Activated CD8-positive, alpha-beta memory T cell treated with anti-CD3 and anti-CD28 coated beads, Interleukin-2, amount 50 U/mL, for 48 hours (primary cell): ENCODE data around the gene MMP17.
"Not testable (repeated sequence)": the region's sequence is repeated elsewhere in the genome, so short reads cannot be mapped to it uniquely, and the experiment has no call there.

Experiments
- DNase-seq: peaks from one replicate; pipeline ENCODE4 v3.0.0-alpha.2; 2020

MMP17 gene

GRCh38 chr12:131800594-131801135, 27.5 kb upstream of the MMP17 start:
- DNase-seq: no peak

DNA sequence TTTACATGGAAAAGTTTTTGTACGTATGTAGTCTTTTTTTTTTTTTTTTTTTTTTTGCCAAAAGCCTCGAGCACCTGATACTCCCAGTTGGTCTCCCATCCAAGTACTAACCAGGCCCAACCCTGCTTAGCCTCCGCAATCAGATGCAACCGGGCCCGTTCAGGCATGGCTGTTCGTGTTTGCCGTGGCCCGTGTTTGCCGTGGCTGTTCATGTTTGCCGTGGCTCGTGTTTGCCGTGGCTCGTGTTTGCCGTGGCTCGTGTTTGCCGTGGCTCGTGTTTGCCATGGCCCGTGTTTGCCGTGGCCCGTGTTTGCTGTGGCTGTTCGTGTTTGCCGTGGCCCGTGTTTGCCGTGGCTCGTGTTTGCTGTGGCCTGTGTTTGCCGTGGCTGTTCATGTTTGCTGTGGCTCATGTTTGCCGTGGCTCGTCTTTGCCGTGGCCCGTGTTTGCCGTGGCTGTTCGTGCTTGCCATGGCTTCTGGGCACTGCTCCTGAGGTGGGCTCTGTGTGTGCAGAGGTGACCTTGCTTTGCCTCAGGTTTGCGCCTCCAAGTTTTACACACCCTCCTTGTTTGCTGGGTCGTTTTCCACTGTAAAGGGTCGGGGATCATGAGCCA, 26.8 kb upstream of the MMP17 start:
- DNase-seq: no peak

- no peak for DNase-seq
These were observed 24.2 kb upstream of the MMP17 start for GRCh38 chr12:131803961-131804521.

GRCh38 chr12:131805421-131805820, 22.8 kb upstream of the MMP17 start:
- no peak for DNase-seq

DNA sequence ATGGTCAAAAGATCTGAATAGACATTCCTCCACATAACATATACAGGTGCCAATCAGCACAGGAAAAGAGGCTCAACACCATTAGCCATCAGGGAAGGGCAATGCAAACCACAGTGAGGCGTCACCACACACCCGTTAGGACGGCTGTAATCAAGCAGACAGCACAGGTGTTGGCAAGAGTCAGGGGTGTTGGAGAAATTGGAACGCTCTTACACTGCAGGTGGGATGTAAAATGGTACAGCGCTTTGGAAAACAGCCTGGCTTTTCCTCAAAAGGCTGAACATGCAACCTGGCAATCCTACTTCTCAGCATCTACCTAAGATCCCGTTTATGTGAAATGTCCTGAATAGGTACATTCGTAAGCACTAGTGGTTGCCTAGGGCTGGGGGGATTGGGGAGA, 21.5 kb upstream of the MMP17 start:
- DNase-seq: no peak

- no peak for DNase-seq
These were observed 19.3 kb upstream of the MMP17 start for GRCh38 chr12:131808744-131809371.

GRCh38 chr12:131809476-131810254, 18.5 kb upstream of the MMP17 start:
- DNase-seq: not testable (repeated sequence)

GRCh38 chr12:131810726-131811125, 17.5 kb upstream of the MMP17 start:
- no peak for DNase-seq

- DNase-seq: no peak
These were observed 13.1 kb upstream of the MMP17 start for GRCh38 chr12:131815131-131815530.

- no peak for DNase-seq
These were observed 11.7 kb upstream of the MMP17 start for GRCh38 chr12:131816495-131816894.

DNA sequence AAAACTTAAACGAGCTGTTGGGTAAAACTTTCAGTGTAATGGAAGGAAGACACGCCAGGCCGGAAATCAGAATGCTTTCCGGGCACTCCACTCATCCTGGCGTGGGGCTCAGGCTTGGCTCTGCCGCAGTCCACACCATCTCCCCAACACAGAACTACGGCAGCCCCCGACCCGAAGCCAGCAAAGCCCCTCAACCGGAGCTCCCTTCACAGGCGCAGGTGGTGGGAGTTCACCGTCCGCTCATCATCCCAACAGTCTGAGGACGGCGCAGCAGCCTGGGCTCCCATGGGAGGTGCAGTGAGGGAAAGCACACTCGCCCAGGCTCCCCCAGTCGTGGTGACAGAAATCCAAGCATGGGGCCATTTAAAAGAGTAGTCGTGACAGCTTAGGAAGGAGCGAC, 11.0 kb upstream of the MMP17 start:
- DNase-seq: no peak

DNA sequence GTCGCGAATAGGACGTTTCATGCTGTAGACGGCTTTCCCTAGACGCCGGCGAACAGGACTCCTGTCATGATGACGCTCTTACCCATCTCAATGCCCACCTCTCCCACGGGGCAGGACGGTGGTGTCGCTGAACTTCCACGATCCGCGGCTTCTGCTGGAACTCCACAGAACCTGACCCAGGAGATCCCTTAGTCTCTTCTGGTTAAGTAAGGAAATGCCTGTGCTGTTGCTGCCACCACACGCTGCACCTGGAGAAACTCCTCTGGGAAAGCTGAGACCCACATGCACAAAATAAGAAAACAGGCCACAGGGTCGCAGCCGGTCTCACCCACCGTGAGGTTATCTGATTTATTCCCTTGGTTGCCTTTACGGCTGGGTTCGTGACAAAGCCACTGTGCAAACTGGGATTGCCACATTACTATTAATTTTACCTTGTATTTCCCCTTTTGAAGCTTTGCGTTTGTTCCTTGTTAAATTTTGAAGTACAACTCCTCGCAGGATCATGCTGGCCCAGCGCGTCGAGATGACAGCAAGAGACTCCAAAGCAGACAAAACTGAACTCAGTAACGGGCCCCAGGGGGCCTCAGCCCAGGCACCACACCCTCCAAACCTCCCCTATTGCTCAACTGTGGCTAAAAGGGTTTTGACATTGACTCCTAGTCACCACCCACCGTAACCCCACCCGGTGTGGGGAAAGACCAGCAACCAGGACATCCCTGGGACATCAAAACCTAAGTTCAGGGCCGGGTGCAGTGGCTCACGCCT, 9.2 kb upstream of the MMP17 start:
- DNase-seq: no peak

GRCh38 chr12:131824450-131824849, 3.7 kb upstream of the MMP17 start:
- no peak for DNase-seq

DNA sequence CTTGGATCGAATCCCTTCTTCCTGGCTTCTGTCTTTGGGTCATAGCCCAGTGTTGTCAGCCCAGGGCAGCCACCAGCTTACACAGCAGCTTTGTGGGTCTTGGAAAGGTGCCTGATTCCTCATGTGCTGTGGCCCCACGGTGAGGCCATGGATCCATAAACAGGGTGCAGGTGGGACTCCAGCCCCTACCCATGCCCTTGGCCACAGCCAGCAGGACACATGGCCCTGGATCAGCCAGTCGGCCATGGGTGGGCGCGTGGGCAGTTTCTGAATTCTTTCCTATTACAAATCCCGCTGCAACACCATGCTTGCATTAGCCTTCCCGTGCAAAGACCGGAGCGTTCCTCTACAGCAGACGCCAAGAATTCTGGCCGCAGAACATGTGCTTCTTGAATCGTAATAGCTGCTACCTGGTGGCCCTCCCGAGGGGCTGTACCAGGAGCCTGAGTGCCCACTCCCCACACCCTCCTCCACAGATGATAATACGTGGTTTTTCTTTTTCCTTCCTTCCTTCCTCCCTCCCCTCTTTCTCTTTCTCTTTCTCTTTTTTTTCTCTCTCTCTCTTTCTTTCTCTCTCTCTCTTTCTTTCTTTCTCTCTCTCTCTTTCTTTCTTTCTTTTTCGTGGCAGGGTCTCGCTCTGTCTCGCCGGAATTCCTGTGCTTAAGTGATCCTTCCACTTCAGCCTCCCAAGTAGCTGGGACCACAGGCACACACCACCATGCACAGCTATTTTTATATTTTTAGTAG, 2.9 kb upstream of the MMP17 start:
- DNase-seq: no peak

DNA sequence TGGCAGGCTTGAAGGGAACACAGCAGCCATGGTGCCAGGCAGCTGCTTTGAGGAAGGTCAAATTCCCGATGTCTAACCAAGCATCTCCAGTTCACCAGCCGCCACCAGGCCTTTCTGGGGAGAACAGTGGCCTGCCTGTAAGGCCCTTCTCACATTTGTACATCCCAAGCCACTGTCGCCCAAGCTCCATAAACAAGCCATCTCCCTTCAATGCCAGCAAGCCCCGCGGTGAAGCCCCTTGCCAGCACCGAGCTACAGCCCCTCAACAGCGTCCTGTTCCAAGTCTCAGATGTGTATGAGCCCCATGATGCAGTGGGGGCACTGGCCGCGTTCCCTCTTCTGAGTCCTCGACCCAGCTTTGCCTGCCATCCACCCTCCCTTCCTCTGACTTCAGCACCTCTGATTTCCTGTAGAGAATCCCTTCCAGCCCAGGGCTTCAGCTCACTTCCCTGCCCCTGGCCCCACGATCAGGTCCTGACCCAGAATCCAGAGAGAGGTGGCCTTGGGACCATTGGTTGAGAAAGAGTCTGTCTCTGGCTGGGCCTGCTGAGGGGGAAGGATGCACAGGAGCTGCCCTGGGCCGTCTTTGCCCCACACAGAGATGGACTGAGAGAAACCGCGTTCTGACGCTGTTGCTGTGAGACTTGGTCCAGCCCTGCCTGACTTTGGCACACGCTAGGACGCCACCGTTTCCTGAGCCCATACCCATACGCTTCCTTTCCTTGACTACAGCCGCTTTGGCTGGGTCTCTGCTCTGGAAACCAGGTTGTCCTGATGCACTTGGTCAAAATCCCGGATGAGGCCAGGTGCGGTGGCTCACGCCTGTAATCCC, 1.9 kb upstream of the MMP17 start:
- DNase-seq: no peak

GRCh38 chr12:131828671-131829355, 620 bp downstream of the MMP17 start:
- peak; percentile 64 for DNase-seq

GRCh38 chr12:131829356-131829747, 1.2 kb downstream of the MMP17 start:
- DNase-seq: no peak

- DNase-seq: no peak
These were observed 1.7 kb downstream of the MMP17 start for GRCh38 chr12:131829791-131830334.

DNA sequence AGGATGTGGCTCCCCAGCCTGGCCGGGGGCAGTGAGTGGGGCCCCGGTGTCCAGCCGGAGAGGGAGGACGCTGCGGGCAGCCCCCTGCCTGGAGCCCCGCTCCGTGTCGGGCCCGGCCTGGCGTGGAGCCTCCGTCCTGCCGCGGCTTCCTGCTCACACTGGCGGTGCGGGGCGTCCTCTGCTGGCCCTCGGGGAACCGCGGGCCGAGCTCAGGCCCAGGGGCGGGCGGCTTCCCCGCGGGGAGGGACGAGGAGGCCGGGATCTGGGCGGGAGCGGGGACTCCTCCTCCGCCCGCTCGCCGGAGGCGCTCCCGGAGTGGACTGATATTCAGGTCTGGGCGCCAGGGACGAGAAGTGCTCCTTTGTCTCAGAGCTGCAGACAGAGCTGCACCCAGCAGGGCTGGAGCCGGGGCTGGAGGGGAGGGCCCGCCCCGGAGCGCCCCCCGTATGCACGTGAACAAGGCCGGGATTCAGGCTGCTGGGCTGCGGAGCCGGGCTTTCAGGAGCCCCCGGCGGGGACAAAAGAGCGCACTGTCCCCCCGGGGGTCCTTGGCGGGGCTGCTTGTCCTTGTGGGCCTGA, 2.2 kb downstream of the MMP17 start:
- peak; percentile 65 for DNase-seq
